ENCODE measurements around the gene MYCBPAP.
"Not testable (repeated sequence)": the region's sequence is repeated elsewhere in the genome, so short reads cannot be mapped to it uniquely, and the experiment has no call there.

Gene MYCBPAP

DNA sequence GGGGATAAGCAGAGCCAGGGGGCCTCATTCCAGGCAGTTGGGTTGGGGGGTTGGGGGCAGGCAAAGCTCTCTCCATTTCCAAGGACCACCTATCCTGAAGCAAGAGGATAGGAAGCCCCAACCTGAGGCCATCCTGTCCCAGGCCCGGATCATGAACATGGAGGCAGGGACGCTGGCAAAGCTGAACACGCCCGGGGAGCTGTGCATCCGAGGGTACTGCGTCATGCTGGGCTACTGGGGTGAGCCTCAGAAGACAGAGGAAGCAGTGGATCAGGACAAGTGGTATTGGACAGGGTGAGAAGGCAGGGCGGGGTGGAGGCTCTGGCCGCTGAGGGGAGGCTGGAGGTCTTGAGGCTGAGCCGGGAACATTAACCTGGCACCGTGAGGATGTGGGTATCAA is 36.0 kb upstream of the MYCBPAP start:
- DNase-seq, result no peak

DNA sequence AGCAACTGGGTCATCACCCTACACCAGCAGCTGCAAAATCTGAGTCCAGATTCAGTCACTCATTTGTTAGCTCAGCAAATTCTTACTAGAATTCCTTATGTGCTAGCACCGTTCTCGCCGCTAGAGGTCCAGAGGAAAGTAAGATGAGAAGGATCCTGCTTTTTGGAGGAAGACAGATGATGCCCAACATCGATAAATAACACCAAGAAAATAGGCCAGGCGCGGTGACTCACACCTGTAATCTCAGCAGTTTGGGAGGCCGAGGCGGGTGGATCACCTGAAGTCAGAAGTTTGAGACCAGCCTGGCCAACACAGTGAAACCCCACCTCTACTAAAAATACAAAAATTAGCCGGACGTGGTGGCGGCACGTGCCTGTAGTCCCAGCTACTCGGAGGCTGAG is 35.5 kb upstream of the MYCBPAP start:
- DNase-seq, result not testable (repeated sequence)

DNA sequence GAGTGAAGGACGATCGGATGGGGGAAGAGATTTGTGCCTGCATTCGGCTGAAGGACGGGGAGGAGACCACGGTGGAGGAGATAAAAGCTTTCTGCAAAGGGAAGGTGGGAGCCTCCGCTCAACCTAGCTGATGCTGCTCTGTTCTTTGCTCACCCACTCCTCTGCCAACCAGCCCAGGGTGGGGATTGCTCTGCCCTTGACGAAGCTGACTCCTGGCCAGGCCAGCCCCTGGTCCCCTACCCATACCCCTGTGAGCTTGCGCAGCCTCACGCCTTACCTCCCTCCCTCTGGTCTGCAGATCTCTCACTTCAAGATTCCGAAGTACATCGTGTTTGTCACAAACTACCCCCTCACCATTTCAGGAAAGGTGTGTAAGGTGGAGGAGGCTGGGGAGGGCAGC is 34.3 kb upstream of the MYCBPAP start:
- DNase-seq, result no peak

DNA sequence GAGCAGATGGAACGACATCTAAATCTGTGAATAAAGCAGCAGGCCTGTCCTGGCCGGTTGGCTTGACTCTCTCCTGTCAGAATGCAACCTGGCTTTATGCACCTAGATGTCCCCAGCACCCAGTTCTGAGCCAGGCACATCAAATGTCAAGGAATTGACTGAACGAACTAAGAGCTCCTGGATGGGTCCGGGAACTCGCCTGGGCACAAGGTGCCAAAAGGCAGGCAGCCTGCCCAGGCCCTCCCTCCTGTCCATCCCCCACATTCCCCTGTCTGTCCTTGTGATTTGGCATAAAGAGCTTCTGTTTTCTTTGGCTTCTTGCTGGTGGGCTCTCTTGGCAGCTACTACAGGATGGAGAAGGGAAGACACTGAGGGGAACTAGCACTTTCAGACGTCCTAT is 33.7 kb upstream of the MYCBPAP start:
- DNase-seq, result no peak

DNA sequence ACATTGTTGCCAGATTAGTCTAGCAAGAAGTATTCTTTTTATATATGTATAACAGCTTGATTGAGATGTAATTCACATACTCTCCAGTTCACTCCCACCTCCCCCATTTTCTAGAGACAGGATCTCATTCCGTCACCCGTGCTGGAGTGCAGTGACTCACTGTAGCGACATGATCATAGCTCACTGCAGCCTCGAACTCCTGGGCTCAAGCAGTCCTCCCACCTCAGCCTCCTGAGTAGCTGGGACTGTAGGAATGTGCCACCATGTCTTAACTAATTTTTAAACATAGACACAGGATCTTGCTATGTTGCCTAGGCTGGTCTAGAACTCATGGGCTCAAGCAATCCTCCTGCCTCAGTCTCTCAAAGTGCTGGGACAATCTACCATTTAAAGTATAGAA is 32.9 kb upstream of the MYCBPAP start:
- no peak for DNase-seq

DNA sequence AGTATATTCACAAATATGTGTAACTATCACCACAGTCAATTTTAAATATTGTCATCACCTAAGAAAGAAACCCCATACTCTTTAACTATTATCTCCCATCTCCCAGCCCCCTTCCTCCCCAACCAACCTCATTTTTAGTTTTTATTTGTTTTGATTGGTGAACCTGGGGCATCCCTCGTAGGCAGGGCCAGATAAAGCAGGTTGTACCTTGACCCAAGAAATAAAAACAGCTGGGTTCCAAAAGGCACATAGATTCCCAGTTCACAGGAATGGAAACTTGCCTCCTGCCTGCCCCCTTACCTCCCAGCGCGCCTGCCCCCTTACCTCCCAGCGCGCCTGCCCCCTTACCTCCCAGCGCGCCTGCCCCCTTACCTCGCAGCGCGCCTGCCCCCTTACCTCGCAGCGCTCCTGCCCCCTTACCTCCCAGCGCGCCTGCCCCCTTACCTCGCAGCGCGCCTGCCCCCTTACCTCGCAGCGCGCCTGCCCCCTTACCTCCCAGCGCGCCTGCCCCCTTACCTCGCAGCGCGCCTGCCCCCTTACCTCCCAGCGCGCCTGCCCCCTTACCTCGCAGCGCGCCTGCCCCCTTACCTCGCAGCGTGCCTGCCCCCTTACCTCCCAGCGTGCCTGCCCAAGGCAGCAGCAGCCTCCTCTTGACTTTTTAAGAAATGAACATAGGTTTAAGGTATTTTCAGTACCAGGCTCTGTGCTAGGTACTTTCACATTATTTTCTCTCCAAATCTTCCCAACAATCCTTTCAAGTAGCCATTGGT is 32.3 kb upstream of the MYCBPAP start:
- not testable (repeated sequence) for DNase-seq

DNA sequence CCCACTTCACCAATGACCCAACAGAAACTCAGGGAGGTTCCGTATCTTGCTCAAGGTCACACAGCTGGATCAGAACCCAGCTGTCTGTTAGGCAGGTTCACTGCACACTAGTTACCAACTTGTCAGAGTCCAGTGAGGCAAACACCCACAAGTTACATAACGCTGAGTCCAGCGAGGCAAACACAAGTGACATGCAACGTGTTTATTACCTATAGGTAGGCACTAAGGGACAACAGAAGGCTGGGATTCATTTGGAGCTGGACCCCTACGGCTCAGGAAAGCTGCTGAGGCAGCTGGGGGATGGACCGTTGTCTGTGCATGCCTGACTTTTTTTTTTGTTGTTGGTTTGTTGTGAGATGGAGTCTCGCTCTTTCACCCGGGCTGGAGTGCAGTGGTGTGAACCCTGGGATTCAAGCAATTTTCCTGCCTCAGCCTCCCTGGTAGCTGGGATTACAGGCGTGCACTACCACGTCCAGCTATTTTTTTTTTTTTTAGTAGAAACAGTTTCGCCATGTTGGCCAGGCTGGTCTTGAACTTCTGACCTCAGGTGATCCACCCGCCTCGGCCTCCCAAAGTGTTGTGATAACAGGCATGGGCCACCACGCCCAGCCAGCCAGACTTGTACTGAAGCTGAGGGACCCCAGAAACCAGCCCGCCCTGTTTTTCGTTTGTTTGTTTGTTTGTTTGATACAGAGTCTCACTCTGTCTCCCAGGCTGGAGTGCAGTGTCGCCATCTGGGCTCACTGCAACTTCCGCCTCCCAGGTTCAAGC is 31.5 kb upstream of the MYCBPAP start:
- no peak for DNase-seq

DNA sequence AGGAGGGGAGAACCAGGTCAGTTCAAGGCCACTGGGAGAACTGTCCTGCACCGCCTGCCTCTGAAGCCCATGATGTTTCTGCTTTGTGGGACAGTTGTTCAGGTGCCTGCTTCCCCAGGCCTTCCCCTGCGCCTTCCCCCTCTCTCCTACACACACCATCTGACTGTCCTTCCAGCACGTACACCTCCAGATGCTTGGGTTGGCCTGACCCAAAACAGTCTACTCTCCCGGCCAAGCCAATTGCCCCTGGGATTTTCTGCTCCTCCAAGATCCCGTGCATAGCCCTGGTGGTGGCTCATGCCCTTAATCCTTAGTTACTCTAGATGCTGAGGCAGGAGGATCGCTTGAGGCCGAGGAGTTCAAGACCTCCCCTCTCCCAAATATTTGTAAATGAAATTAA is 30.3 kb upstream of the MYCBPAP start:
- no peak for DNase-seq

DNA sequence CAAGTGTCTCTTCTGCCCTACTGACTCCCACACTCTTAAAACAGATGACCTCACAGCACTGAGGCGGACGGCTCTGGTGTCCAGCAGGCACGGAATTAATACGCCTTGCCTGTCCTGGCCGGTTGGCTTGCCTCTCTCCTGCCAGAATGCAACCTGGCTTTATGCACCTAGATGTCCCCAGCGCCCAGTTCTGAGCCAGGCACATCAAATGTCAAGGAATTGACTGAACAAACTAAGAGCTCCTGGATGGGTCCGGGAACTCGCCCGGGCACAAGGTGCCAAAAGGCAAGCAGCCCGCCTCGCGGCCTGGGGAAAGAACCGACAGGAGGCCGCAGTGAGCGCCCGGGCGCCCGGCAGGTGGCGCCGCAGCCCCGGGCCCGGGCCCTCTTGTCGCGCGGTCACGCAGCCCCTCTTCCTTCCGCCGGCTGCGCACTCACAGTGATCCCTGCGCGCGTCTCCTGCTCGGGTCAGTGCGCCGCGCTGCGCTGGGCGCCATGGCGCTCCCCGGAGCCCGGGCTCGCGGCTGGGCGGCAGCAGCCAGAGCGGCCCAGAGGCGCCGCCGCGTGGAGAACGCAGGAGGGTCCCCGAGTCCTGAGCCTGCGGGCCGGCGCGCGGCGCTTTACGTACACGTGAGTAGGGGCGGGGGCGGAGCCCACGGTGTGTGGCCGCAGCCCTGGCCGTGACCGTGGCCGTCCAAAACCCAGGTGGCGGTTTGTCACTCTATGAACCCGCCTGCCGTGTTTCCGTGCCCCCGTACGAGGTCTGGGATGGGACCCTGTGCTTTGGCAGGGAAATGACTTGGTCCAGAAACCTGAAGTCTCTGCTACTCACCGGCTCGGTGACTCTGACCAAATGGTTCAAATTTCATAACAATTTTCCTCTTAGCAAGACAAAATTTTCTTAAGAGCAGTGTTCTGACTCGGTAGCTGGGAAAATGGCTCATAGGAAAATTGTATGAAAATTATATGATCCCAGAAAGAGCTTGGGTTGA is 29.6 kb upstream of the MYCBPAP start, which contains the start of gene RSAD1:
RSAD1 (plus strand) TSS at position 470 of the 991 bp plus-strand sequence; CDS start at position 495, 25 bp downstream.
- DNase-seq, result peak; percentile 90

DNA sequence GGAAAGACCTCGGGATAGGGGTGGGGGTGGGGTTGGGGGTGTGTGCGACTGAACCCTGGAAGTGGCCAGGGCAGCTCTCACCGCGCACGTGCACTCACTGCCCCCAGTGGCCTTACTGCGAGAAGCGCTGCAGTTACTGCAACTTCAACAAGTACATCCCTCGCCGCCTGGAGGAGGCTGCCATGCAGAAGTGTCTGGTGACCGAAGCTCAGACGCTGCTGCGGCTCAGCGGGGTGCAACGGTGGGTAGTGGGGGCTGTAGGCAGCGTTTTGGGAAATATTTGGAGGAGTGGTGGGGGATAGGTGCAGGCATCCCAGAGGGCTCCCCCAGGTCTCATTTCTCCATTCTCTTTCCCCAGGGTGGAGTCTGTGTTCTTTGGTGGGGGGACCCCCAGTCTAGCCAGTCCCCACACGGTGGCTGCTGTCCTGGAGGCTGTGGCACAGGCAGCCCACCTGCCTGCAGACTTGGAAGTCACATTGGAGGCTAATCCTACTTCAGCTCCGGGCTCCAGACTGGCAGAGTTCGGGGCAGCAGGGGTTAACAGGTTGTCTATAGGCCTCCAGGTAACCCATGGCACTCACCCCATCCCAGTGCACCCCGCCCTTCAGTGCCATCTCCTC is 28.6 kb upstream of the MYCBPAP start:
- peak; percentile 86 for DNase-seq

DNA sequence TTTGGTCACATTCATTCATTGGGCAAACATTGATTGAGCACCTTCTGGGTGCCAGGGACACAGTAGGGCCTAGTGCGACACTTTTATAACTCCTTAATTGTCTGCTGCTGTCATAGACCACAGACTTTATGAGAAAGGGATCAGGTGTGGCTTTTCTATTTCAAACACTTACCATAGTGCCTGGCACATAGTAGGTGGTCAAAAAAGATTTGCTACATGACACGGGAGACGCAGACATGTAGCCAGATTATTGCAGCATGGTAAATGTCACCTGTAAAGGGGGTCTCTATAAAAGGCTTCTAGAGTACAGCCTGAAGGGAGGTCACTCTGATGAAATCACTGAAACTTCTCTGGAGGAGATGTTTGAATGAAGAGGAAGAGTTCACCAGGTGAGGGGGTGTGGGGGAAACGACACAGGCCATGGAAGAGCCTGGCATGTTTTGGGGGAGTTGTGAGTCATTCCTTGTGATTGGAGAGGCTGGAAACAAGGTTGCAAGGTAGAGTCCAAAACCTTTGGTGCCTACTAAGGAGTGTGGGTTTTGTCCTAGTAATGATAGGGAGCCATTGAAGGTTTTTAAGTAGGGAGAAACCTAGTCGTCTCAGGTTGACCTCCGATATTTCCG is 28.0 kb upstream of the MYCBPAP start:
- no peak for DNase-seq

DNA sequence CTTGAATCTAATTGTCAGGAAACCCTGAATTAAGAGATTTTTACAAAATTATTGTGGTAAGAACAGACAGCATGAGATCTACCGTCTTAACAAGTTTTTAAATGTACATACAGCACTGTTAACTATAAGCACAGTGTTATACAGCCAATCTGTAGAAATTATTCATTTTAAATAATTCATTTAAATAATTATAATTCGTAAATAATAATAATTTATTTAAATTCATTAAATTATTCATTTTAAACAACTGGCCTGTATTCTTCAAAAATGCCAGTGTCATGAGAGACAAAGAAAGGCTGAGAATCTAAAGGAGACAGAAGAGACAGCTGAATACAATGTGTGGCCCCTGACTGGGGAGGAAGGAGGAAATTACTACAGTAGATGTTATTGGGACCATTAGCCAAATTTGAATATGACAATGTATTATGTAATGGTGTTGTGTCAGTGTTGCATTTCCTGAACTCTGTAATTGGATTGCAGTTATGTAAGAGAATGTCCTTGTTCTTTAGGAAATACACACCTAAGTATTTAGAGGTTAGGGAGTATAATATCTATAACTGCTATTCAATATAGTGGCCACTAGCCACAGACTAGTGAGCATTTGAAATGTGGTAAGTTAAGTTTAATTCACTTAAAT is 27.3 kb upstream of the MYCBPAP start:
- DNase-seq, result no peak

DNA sequence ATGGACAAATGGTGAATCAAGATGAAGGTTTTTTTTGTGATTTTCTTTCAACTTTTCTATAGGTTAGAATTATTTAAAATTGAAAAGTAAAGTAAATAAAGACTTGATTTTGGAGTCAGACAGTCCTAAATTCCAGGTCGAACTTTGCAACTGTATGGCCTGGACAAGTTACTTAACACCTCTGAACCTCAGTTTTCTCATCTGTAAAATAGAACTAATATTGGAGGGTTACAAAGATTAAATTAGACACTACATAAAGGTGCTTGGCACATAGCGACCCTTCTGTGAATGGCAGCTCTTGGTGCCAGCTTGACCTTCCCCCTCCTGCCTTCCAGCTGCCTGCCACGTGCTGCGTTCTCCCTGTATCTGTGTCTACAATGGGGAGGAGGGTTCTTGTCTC is 26.6 kb upstream of the MYCBPAP start:
- DNase-seq, result no peak

DNA sequence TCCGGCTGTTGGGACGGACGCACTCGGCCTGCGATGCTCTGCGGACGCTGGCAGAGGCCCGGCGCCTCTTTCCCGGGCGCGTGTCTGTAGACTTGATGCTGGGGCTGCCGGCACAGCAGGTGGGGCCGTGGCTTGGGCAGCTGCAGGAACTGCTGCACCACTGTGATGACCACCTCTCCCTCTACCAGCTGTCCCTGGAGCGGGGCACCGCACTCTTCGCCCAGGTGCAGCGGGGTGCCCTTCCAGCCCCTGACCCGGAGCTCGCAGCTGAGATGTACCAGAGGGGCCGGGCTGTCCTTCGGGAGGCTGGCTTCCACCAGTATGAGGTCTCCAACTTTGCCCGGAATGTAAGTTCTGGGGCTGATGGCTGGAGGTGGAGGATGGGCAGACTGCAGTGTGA is 26.1 kb upstream of the MYCBPAP start:
- no peak for DNase-seq

DNA sequence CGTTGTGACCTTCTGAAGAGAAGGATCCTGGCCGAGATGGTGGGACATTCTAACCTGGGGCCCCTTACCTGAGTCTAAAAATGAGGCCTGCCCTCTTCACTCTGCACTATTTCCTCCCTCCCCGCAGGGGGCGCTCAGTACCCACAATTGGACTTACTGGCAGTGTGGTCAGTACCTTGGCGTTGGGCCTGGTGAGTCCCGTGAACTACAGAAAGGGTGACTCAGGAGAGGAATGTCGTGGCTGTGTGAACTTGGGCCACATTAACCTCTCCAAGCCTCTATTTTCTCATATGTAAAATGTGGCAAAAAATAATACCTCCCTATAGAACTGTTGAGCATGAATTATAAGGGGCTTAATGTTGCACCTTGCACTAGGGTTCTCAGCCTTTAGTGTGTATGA is 25.7 kb upstream of the MYCBPAP start:
- DNase-seq, result peak; percentile 90

DNA sequence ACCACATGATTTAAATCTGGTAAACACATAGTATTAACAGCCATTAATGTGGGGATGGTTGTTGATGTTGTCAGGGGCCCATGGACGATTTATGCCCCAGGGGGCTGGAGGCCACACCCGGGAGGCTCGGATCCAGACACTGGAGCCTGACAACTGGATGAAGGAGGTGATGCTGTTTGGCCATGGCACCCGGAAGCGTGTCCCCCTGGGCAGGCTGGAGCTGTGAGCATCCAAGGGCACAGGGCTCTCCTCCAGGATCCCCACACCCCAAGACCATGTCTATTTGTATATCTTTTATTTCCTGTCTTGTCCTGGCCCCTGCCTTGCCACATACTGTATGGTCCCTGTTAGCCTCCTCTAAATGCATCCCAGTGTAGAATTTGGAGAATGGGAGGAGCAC is 25.0 kb upstream of the MYCBPAP start:
- no peak for DNase-seq

DNA sequence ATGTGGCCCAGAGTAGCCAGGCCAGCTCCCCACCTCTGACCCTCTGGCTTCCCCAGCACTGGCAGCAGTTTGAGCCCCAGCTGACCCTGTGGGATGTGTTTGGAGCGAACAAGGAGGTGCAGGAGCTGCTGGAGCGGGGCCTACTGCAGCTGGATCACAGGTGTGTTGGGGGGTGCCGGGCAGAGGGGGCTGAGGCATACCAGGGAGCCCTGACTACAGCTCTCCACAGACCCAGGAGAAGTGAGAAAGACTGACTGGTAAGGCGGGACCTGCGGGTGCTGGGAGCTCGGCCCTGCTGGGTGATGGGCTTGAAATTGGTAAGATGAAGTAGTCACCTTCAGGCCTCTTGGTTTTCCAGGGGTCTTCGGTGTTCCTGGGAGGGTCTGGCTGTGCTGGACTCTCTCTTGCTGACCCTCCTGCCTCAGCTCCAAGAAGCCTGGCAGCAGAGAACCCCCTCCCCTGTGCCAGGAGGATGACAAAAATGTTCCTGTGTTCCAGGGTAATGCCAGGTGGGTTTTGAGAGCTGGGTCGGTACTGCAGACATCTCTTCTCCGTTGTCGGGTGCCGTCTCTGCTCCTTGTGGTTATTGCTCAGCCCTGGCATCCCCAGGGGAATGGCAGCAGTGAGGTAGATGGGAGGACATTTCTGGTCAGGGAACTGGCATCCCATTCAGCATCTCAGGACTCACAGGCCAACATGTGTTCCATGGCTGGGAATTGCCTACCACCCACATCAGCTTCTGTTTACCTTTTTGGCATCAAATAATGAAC is 23.7 kb upstream of the MYCBPAP start:
- DNase-seq, result no peak

DNA sequence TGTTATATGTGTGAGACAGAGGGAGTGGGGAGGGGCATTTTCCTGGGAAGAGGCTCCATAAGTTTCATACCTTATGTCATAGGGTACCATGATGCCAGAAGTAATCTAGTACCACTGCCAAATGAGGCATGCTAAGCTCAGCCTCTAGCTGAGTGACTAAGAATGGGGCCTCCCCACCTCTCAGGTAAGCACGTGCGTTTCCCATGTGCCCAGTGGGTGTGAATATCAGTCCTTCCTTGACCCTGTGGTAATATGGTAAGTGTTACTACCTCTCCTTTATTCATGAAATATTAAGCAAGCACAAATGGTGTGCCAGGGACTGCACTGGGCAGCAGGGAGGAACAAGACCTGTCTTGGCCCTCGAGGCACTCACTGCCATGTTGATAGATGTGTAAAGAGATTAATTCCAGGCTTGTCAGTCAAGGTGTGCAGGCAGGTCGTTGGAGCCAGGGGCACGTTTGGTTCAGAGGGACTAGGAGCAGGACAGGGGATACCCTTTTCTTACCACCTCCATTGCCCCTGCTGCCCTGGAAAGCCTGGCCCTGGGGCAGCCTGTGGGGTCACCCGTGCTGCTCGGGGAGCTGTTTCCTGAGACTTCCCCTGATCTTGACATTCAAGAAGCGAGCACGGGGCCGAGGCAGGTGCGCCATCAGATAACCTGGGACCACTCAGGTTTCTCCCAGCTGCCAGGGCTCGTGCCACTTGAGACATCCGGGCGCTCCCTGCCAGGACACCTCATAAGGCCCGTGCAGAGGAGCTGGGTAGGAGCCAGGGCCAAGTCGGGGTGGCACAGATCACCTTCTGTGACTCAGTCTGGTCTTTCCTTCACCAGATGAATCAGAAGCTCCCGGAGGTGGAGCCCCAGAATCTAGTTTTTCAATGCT is 20.8 kb upstream of the MYCBPAP start:
- no peak for DNase-seq

DNA sequence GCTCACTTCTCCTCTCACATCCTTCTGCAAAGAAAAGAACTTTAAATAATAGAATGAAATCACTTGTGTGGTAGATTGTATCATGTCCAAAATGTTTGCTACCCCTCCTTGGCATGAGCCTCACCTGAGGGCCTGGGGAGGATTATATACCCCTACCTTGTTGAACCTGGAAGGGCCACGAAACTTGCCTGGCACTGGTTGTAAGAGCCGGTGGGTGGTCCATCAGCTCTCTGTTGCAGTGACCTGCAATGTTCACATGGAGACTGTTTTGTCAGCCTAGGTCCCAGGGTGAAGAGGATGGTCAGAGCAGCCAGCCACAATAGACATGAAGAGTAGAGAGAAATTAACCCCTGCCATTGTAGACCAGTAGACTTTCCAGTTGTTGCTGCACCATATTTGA is 19.4 kb upstream of the MYCBPAP start:
- no peak for DNase-seq

DNA sequence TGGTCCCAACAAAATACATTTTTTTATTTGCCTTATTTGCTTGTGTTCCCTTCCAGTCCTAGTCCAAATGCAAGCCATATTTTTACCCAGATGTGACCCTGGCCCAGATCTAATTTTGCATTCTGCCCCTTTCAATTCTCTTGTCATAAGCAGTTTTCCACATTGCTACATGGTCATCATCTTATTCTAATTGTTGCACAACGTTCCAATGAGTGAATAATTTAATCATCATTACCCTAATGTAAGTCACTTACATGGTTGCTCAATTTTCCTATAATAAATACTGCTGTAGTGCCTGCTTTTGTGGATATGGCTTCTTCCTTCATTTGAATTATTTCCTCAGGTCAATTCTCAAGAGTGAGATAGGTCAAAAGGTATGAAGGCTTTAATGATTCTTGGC is 16.7 kb upstream of the MYCBPAP start:
- DNase-seq, result no peak
